Activated CD4-positive, alpha-beta memory T cell treated with anti-CD3 and anti-CD28 coated beads, Interleukin-2, amount 10 ng/mL, durations not matched to agents 7 days and 5 days (primary cell): ENCODE measurements around the gene COL1A1. TPM values are rescaled to one million over a fixed set of nuclear protein-coding genes. Genes with fewer than 3 reads are reported as not detected.

ENCODE experiments used
- CTCF ChIA-PET: fragments of 350-600 bp; sonication (Branson Sonifier 250); formaldehyde crosslinking; loops from one replicate; lab custom pipeline; 2021; ENCODE audit warnings: antibody characterized with exemption, inconsistent platforms; lab: Charles Lee
- POLR2A ChIA-PET: fragments of 350-600 bp; sonication (Branson Sonifier 250); formaldehyde crosslinking; loops from one replicate; lab custom pipeline; 2021; ENCODE audit warnings: antibody characterized with exemption; lab: Charles Lee
- DNase-seq: peaks from one replicate; pipeline ENCODE4 v3.0.0-alpha.2; 2020
- H3K27ac Mint-ChIP-seq: one replicate; pipeline ENCODE4 v1.8.0; 2021; ENCODE audit warnings: mild to moderate bottlenecking, mixed read lengths
- H3K27me3 Mint-ChIP-seq: one replicate; pipeline ENCODE4 v1.8.0; 2021; ENCODE audit warnings: mixed read lengths
- H3K36me3 Mint-ChIP-seq: one replicate; pipeline ENCODE4 v1.8.0; 2021; ENCODE audit warnings: low read depth, mixed read lengths
- H3K4me1 Mint-ChIP-seq: one replicate; pipeline ENCODE4 v1.8.0; 2021; ENCODE audit warnings: mixed read lengths
- H3K4me3 Mint-ChIP-seq: one replicate; pipeline ENCODE4 v1.8.0; 2021; ENCODE audit warnings: mild to moderate bottlenecking, mixed read lengths
- H3K9me3 Mint-ChIP-seq: one replicate; pipeline ENCODE4 v1.8.0; 2021; ENCODE audit warnings: mixed read lengths
- total RNA-seq, 2 experiments: library from RNA; stranded (reverse); gene quantifications; one replicate each; pipeline ENCODE4 v1.2.3, GENCODE V29; 2021

COL1A1 gene
- total RNA-seq, 2 experiments from 2014 or later = 0.50 to 0.55 TPM

DNA sequence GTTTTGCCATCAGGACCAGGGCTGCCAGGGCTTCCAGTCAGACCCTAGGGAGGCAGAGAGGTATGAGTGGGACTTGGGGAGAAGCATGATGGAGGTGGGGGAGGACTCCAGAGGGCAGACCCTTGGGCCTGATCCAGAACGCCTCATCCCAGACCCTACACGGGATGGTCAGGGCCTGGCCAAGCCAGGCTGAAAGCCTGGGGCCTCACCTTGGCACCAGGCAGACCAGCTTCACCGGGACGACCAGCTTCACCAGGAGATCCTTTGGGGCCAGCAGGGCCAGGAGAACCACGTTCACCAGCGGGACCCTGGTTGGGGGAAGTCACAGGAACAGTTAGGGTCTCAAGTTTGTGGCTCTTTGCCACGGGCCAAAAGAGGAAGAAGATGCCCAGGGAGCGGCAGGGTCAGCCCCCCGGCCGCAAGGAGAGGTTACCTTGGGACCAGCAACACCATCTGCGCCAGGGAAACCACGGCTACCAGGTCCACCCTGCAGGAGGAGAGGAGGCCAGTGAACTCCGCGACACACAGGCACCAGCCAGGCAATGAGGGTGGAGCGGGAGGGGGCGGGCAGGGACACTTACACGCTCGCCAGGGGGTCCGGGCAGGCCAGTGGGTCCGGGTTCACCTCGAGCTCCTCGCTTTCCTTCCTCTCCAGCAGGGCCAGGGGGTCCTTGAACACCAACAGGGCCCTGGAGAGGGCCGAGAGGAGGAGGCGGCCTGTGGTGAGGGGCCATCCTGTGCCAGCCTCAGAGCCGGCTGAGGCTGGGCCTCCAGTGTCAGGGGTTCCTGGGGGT, 7.1 kb downstream of the COL1A1 start:
- ChIA-PET CTCF (no interaction called here), POLR2A (interaction anchor here (0.7 kb wide), 1 partner anchor 20 kb away, joined by 3 read pairs; no protein-coding TSS in a partner anchor)
- DNase-seq = no peak
- Mint-ChIP-seq H3K27ac (no peak overlapping the region), H3K27me3 (peaks cover 18% of the 10 kb centered on the region), H3K4me1 (peaks cover 6% of the 10 kb centered on the region), H3K4me3 (no peak overlapping the region), H3K9me3 (no peaks in the 10 kb centered on the region), H3K36me3 (no peaks in the 10 kb centered on the region)

DNA sequence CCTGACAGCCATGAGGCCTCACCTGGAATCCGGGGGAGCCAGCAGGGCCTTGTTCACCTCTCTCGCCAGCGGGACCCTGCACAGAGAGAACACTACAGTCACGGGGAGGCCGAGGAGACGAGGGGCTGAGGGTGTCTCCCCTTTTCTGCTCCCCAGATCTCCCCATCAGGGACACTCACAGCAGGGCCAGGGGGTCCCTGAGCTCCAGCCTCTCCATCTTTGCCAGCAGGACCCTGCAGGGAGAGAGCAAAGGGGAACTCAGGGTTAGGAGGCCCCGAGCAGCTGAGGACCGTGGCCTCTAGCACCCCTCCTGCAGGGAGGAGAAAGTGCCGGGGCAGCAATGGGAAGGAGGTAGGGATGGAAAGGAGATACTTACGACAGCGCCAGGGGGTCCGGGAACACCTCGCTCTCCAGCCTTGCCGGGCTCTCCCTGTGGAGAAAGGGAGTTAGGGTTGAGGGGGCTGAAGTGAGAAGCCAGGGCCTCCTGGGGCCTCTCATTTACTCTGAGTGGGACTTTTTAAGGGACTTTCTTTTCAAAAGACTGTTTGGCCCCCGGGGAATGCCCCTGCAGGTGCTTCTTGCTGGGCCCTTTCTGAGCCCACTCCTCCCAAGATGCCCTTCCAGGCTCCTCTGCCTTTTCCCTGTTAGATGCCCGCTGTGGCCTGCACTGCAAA, 8.7 kb downstream of the COL1A1 start:
- H3K36me3 Mint-ChIP-seq = no peaks in the 10 kb centered on the region
- H3K27ac Mint-ChIP-seq = no peak overlapping the region
- ChIA-PET CTCF (no interaction called here), POLR2A (no interaction called here)
- H3K27me3 Mint-ChIP-seq = peaks cover 9% of the 10 kb centered on the region
- H3K4me3 Mint-ChIP-seq = no peak overlapping the region
- no peak for DNase-seq
- no peaks in the 10 kb centered on the region for H3K9me3 Mint-ChIP-seq
- H3K4me1 Mint-ChIP-seq = no peaks in the 10 kb centered on the region

DNA sequence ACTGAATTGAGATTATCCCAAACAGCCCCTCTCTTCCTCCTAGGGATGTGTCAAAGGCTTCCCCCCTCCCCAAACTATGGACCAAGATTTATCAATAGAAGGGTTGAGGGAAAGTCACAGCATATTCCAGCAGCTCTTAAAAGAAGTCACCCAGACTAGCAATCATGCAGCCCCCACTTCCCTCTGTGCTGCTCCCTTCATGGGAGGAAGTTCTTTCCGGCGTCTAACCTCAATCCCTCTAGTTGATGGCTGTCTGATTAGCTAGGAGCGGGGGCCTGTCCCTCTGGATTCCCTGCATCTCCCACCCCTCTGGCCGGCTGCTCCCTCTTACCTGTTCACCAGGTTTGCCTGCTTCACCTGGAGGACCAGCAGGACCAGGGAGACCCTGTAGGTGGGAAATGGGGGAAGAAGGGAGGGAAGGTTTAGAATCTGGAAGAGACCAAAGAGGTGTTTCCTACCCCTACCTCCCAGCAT, 9.2 kb downstream of the COL1A1 start:
- CTCF ChIA-PET = no interaction called here

DNA sequence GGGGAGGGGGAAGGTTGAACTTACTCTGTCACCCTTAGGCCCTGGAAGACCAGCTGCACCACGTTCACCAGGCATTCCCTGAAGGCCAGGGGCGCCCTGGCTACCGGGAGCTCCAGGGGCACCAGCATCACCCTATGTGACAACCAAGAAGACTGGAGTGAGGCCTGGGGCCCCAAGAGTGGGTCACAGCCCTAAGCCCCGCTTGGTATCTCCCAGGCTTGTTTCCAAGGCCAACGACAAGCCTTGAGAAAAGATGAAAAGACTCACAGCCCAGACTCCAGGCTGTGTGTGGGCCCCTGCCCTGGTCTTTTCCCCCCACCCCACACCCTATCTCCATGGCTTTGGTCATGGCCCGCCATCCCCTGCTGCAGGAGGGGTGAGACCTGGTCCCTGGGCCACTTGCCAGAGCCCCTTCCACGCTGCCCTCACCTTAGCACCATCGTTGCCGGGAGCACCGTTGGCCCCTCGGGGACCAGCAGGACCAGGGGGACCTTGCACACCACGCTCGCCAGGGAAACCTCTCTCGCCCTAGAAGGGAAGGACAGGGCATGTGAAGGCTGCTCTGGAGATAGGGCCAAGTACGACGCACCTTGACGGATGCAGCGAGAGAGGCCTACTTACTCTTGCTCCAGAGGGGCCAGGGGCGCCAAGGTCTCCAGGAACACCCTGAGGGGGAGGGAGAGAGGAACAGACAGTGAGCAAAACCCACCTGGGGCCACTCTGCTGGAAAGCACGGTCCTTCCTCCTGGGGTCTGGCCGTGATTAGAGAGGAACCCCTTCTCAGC, 9.9 kb downstream of the COL1A1 start:
- ChIA-PET CTCF (no interaction called here), POLR2A (no interaction called here)
- no peaks in the 10 kb centered on the region for H3K4me1 Mint-ChIP-seq
- no peaks in the 10 kb centered on the region for H3K36me3 Mint-ChIP-seq
- DNase-seq = no peak
- no peaks in the 10 kb centered on the region for H3K9me3 Mint-ChIP-seq
- H3K27ac Mint-ChIP-seq = no peak overlapping the region
- peaks cover 1% of the 10 kb centered on the region for H3K27me3 Mint-ChIP-seq
- H3K4me3 Mint-ChIP-seq = no peak overlapping the region

More for the DNA sequence above, 9.2 kb downstream of the COL1A1 start:
- Mint-ChIP-seq H3K9me3 (no peaks in the 10 kb centered on the region), H3K36me3 (no peaks in the 10 kb centered on the region), H3K4me1 (no peaks in the 10 kb centered on the region), H3K4me3 (no peak overlapping the region), H3K27ac (no peak overlapping the region), H3K27me3 (peaks cover 3% of the 10 kb centered on the region)
- no peak for DNase-seq
- POLR2A ChIA-PET = no interaction called here

DNA sequence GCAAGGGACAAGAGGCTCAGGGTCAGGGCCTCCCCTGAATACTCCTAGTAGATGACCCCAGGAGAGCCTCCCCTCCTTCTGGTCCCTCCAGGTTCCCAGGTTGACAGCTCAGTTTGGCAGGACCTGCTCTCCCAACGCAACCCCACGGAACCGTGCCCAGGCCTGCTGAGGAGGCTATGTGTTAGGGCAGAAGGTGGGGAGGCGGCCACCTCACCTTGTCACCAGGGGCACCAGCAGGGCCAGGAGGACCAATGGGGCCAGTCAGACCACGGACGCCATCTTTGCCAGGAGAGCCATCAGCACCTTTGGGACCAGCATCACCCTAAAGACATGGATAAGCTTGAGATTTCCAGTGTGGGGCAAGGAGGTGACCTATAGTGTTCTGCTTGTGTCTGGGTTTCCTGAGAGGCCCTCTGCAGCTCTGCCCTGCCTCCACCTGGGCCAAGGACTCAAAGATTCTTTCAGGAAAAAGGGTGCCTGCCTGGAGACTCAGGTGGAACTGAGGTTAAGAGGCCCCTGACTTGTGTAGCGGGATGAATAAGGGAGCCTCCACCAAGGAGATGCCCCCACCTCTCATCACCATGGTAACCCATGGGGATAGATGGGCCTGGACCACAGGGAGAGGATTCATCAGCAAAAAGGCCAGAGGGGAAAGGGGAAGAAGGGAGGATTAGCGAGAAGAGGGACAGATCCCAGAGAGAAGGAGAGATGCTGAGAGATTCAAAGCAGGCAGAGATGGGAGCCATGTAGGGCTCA, 10.7 kb downstream of the COL1A1 start:
- H3K27ac Mint-ChIP-seq = no peak overlapping the region
- no peak overlapping the region for H3K4me3 Mint-ChIP-seq
- no peak for DNase-seq
- H3K9me3 Mint-ChIP-seq = no peaks in the 10 kb centered on the region
- no peaks in the 10 kb centered on the region for H3K36me3 Mint-ChIP-seq
- ChIA-PET POLR2A (no interaction called here), CTCF (interaction anchor here (0.7 kb wide), 1 partner anchor 39 kb away, joined by 3 read pairs; no protein-coding TSS in a partner anchor)
- H3K27me3 Mint-ChIP-seq = peaks cover 1% of the 10 kb centered on the region
- no peaks in the 10 kb centered on the region for H3K4me1 Mint-ChIP-seq

GRCh38 chr17:50190293-50190602, 11.2 kb downstream of the COL1A1 start:
- peaks cover 1% of the 10 kb centered on the region for H3K27me3 Mint-ChIP-seq
- CTCF ChIA-PET = interaction anchor here (0.7 kb wide), 1 partner anchor 38 kb away, joined by 3 read pairs; no protein-coding TSS in a partner anchor
- no peak overlapping the region for H3K4me3 Mint-ChIP-seq
- POLR2A ChIA-PET = no interaction called here
- H3K9me3 Mint-ChIP-seq = no peaks in the 10 kb centered on the region
- H3K4me1 Mint-ChIP-seq = no peaks in the 10 kb centered on the region
- no peak for DNase-seq
- H3K36me3 Mint-ChIP-seq = no peaks in the 10 kb centered on the region
- no peak overlapping the region for H3K27ac Mint-ChIP-seq

DNA sequence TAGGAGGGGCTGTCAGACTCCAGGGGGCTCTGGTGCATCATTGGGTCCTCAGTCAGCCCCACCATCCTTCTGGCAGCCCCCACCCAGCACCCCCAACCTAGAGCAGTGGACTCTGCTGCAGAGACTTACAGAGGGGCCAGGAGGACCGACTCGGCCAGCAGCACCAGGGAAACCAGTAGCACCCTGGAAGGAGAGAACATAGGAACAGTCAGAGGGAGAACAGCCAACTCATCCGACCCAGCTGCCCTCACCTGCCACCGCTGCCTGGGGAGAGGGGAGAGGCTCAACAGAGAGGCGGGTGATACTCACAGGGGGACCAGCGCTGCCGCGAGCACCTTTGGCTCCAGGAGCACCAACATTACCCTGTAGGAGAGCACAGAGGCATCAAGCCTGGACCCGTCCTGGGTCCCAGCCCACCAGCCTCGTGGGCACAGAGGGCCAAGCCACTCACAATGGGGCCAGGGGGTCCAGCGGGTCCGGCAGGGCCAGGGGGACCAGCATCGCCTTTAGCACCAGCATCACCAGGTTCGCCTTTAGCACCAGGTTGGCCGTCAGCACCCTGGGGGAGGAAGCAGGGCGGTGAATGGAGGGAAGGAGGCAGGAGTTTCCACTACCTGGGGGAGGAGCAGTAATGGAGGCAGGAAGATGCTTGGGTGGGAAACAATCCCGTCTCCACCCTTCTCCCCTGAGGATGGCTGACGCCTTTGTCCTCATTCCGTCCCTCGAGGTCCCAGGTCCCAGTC, 11.7 kb downstream of the COL1A1 start:
- ChIA-PET POLR2A (no interaction called here), CTCF (no interaction called here)
- H3K4me1 Mint-ChIP-seq = no peaks in the 10 kb centered on the region
- peaks cover 1% of the 10 kb centered on the region for H3K27me3 Mint-ChIP-seq
- no peaks in the 10 kb centered on the region for H3K9me3 Mint-ChIP-seq
- no peak for DNase-seq
- H3K27ac Mint-ChIP-seq = no peak overlapping the region
- no peak overlapping the region for H3K4me3 Mint-ChIP-seq
- H3K36me3 Mint-ChIP-seq = no peaks in the 10 kb centered on the region

- Mint-ChIP-seq H3K4me1 (peaks cover 2% of the 10 kb centered on the region), H3K9me3 (no peaks in the 10 kb centered on the region), H3K4me3 (no peak overlapping the region), H3K27me3 (peaks cover 1% of the 10 kb centered on the region), H3K27ac (no peak overlapping the region), H3K36me3 (no peaks in the 10 kb centered on the region)
- POLR2A ChIA-PET = no interaction called here
- no peak for DNase-seq
- CTCF ChIA-PET = no interaction called here
Observed at GRCh38 chr17:50188921-50189549, 12.4 kb downstream of the COL1A1 start.

DNA sequence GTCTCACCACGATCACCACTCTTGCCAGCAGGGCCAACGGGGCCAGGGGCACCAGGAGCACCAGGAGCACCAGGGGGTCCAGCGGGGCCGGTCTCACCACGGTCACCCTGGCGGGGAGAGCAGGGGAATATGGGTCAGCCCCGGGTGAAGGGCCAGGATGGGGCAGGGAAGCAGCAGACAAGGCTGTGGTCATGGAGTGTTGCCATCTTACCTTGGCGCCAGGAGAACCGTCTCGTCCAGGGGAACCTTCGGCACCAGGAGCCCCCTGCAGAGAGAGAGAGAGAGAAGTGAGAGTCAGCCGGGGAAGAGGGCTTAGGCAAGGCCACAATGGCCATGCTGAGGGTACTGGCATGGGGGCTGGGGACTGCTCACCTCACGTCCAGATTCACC, 12.9 kb downstream of the COL1A1 start:
- H3K4me1 Mint-ChIP-seq = peaks cover 7% of the 10 kb centered on the region
- CTCF ChIA-PET = no interaction called here
- H3K9me3 Mint-ChIP-seq = no peaks in the 10 kb centered on the region
- H3K4me3 Mint-ChIP-seq = no peak overlapping the region
- POLR2A ChIA-PET = no interaction called here
- H3K36me3 Mint-ChIP-seq = no peaks in the 10 kb centered on the region
- no peak for DNase-seq
- H3K27me3 Mint-ChIP-seq = peaks cover 1% of the 10 kb centered on the region
- H3K27ac Mint-ChIP-seq = no peak overlapping the region

- ChIA-PET CTCF (no interaction called here), POLR2A (no interaction called here)
- Mint-ChIP-seq H3K27me3 (peaks cover 1% of the 10 kb centered on the region), H3K4me1 (peaks cover 11% of the 10 kb centered on the region), H3K9me3 (no peaks in the 10 kb centered on the region), H3K36me3 (no peaks in the 10 kb centered on the region), H3K27ac (no peak overlapping the region), H3K4me3 (no peak overlapping the region)
- DNase-seq = no peak
Observed at GRCh38 chr17:50187751-50188530, 13.5 kb downstream of the COL1A1 start.

DNA sequence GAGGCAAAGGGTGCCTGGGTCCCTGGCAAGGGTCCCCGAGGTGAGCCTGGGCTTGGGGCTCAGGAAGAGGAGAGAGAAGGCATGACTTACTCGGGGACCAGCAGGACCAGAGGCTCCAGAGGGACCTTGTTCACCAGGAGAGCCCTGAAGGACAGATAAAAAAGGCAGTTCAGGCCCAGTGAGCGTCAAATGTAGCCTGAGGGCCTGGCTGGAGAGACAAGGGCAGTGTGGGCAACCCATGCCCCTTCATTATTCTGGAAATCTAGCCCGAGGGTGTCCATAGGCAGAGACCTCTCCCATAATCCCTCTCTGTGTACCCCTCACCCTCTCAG, 14.1 kb downstream of the COL1A1 start:
- H3K4me3 Mint-ChIP-seq = no peak overlapping the region
- ChIA-PET POLR2A (no interaction called here), CTCF (no interaction called here)
- H3K4me1 Mint-ChIP-seq = peaks cover 16% of the 10 kb centered on the region
- H3K36me3 Mint-ChIP-seq = no peaks in the 10 kb centered on the region
- peaks cover 1% of the 10 kb centered on the region for H3K27me3 Mint-ChIP-seq
- no peaks in the 10 kb centered on the region for H3K9me3 Mint-ChIP-seq
- no peak for DNase-seq
- no peak overlapping the region for H3K27ac Mint-ChIP-seq
